HG03064 (cell line): ENCODE measurements around the gene CACNB3.

Source experiments
- ATAC-seq: cut with Tn5 transposase; IDR thresholded peaks from one replicate; pipeline ENCODE4 v1.9.1; 2021; ENCODE audit warnings: low read depth; ENCODE audit not compliant: unreplicated experiment

The CACNB3 gene

GRCh38 chr12:48788524-48788853 lies 29.8 kb upstream of the CACNB3 start:
- no peak for ATAC-seq

DNA sequence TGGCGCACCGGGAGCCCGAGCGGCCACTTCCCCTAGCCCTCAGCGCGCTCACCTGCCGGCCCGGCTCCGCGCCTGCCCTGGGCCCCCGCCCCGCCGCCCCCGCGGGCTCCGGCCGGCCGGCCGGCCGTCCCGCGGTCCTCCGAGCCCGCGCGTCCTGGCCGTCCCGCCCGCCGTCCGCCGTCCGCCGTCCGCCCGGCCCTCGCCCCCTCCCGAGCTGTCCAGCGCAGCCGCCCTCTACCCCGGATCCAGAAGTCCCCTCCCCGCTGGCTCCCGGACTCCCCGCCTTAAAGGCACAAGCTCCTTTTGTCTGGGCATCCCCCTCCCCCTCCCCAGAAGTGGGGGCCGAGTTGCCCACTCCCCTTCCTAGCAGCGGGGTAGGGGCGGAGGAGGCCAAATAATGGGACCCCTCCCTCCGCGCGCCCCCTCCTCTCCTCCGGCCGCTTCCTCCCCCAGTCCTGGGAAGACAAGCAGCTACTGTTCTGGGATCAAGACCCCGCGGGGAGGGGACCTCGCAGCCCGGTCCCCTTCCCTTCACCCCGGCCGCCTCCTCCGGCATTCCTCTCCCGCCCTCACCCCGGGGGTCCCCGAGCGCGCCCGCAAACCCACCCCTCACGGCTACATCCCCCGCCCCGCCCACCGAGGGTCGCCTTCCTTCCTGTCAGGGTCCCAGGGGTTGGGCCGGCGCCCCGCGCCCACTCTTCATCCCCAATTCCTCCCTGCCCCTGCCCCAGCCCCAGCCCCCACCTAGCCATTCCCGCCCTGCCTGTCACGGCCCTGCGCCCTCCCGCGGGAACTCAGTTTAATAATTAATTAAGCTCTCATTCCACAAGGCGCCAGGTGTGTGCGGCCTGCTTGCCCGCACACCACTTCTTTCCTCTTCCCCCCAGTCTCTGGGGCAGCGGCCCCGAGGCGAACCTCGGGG lies 29.2 kb upstream of the CACNB3 start, which contains the start of gene ADCY6:
Gene ADCY6, minus strand, starts transcription at position 236 of the 922 bp plus-strand sequence. CDS start 5,655 bp downstream, outside the sequence.
- ATAC-seq, result no peak

DNA sequence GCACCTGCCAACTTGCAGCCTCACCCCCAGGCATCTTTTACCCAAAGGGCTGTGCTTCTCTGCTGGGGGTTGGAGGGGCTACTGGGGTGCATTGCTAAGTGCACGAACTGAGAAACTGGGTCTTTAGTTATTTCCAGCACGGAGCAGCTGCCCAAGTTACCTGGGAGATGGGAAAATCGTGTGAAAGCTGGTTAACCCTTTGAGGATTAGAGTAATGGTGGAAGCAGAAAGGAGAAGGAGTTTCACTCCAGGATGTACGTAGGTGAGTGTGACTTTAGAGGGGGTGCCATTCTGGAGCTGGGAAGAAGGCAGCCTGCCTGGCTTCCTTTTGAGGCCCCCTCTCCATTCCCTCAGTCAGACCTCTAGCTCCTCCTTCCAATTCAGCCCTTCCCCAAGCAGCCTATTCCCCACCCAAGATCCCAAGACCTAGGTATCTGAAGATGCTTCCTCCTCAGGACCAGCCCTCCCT lies 28.4 kb upstream of the CACNB3 start:
- ATAC-seq, result no peak

DNA sequence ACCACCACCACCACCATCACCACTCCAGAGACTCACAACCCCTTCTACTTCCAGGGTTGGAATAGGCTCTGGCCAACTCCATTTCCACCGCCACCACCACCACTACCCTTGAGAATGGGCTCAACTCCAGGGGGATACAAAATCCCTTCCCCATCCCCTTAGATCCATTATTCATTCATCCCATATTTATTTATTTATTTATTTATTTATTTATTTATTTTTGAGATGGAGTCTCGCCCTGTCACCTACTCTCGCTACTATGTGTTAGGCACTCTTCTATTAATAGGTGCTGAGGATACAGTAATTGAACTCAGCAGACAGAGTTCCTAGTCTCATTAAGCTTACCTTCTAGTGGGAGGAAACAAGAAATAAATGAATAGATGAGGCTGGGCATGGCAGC lies 24.6 kb upstream of the CACNB3 start:
- no peak for ATAC-seq

- no peak for ATAC-seq
Observed at GRCh38 chr12:48794870-48795269, 23.4 kb upstream of the CACNB3 start.

DNA sequence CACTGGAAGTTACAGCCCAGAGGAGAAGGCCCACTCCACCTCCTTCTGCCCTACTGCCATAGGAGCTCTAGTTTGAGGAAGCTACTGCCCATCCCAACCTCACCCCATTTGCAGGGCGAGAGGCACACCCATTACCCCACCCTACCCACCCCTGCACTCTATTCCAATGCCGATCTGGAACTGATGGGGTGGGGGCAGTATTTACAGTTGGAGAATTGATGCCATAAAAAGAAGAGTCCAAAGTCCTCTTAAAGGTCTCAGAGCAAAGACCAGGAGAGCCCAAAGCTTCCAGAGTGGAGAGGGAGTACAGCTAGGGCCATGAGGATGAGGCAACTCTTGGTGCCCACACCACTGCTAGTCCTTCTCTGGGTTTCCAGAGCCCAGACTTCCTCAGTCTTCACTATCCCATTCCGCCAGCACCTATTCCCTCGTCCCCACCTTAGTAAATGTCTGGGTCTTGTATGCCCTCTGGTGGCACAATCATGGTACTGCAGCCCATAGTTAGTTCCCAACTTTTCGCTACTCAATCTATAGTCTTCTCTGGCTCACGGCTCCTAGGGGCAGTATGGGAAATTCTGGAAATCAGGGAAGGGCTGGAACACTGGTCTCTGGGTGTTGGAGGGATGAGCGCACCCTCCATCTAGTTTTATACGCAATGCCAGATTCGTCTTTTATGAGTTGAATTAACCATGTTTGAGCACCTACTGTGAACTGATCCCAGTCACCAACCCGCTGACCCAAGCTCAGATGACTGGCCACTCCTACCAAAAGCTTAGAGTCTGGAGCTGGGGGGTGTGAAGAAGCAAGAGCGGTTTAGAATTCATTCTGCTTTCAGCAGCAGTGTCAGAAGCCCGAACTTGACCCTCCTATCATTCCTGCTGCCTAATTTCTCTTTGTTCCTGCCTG lies 22.5 kb upstream of the CACNB3 start:
- ATAC-seq, result no peak

- no peak for ATAC-seq
Observed at GRCh38 chr12:48796976-48797375, 21.3 kb upstream of the CACNB3 start.

GRCh38 chr12:48800457-48800856 lies 17.8 kb upstream of the CACNB3 start:
- ATAC-seq, result no peak

- ATAC-seq, result no peak
Observed at GRCh38 chr12:48800971-48801370, 17.3 kb upstream of the CACNB3 start.

DNA sequence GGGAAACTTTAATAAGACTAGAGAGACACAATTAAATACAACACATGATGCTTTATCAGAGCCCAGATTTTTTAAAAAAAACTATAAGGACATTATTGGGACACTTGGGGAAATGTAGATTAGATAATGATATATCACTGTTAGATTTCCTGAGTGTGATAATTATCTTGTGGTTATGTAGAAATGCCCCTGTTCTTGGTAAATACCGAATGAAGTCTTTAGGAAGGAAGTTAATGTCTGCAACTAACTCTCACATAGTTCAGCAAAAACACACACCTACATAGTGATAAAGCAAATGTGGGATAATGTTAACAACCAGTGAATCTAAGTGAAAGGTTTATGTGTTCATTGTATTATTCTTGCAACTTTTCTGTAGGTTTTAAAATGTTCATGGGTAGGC lies 14.6 kb upstream of the CACNB3 start:
- ATAC-seq, result no peak

- no peak for ATAC-seq
Observed at GRCh38 chr12:48807981-48808380, 10.3 kb upstream of the CACNB3 start.

DNA sequence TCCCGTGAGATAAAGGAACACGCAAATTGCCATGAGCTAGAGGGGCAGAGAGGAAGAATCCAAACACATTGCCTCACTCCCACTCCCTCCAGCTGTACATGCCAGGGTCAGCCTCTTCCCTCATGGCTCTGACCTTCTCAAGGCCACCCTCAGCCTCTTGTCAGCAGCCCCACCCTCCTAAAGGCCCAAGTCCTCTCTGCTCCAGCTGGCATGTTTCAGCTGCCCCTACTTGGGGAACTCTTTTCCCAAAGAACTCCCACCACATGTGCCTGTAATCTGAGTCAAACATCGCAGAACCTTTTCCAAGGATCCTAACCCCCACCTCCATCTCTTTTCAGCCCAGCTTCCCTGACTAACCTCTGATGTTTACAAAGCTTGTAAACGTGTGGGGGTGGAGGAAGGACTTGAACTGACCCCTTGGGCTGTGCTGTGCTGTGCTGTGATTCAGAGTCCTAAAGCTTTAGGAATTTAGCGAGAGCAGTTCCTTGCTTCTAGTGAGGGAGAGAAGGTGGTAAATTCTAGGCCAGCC lies 7.3 kb upstream of the CACNB3 start:
- ATAC-seq, result no peak

- ATAC-seq, result no peak
Observed at GRCh38 chr12:48811437-48812090, 6.7 kb upstream of the CACNB3 start.

- ATAC-seq, result no peak
Observed at GRCh38 chr12:48812389-48812788, 5.9 kb upstream of the CACNB3 start.

DNA sequence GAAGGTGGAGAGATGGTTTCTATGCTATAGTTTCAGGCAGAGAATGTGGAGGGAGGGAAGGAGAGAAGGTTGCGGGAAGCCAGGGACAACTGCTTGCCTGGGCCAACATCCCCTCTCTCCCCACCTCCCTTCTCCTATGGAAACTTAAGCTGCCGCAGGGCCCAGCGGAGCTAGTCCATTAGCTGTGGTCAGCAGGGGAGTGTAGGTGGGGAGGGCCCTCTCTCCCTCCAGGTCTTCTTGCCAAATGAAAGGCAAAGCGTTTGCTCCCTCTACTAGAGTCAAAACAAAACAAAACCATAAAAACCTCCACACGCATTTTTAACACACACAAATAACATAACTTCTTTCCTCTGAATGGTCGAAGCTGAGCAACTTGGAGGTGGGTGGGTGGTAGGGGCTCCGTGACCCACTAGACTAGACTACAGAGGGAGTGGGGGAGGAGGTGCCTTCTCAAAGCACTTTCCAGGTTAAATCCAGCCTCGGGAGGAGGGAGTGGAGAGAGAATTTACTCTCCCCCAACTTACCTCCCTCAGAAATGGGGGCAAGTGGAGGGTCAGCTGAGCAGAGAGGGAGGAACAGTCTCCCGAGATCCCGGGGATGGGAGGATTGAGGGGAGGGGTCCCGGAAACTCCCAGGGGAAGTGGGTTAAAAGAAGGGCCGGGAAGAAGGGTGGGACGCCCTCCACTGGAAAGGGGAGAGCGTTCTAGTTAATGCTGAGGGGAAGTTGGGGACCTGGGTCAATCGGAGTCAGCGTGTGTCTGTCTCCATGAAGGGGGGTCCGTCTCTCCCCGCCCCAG lies 4.6 kb upstream of the CACNB3 start:
- no peak for ATAC-seq

GRCh38 chr12:48814262-48815125 lies 3.8 kb upstream of the CACNB3 start:
- peak; percentile 60 for ATAC-seq

DNA sequence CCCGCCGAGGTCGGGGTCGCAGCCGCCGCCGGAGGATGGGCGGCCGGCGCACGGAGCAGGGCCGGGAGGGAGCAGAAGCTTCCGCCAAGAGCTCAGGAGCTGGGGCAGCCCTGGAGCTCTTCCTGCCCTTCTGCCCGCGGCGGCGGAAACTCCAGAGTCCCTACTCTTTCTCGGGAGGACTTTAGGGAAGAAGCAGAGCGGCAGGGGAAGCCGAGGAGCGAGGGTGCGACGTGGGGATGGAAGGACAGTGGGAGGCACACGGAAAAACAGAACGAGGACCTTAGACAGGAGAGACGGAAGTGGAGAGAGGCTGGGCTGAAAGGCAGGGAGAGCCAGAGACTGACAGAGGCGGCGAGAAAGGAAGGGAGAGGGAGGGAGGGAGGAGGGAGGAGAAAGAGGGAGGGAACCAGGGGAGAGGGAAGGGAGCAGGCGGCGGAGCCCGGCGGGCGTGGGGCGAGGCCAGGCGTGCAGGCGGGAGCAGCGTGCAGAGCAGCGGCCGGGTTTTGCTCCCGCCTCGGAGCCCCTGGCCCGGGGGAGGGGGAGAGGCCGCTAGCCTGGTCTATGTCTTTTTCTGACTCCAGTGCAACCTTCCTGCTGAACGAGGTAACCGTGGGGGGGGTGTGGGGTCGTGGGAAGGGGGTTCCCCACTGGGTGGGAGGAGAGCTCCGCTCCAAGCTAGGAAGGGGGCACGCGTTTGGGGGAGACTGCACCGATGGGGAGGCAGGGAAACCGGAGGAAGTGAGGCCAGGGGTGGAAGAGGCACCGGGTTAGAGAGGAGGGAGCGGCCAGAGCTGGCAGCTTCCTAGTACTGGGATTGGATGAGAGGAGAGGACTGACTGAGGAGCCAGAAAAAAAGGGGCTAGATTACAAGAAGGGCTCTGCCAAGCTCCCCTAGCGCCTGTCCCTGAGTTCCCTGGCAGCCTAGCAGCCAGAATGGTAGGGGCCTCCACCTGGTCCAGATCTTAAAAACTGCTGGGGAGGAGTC lies 2.9 kb upstream of the CACNB3 start:
- peak; percentile 49 for ATAC-seq
